ENCODE results near the gene SLFN14.
"Not testable (repeated sequence)": the region's sequence is repeated elsewhere in the genome, so short reads cannot be mapped to it uniquely, and the experiment has no call there.

SLFN14 gene

GRCh38 chr17:35557353-35557752 lies 3.3 kb downstream of the SLFN14 start:
- DNase-seq: peak; percentile 20

GRCh38 chr17:35555691-35556090 lies 4.9 kb downstream of the SLFN14 start:
- peak; percentile 32 for DNase-seq

- DNase-seq: peak; percentile 11
These were observed 6.0 kb downstream of the SLFN14 start for GRCh38 chr17:35554668-35555067.

- DNase-seq: no peak
These were observed 7.3 kb downstream of the SLFN14 start for GRCh38 chr17:35553310-35553709.

GRCh38 chr17:35548978-35549377 lies 11.6 kb downstream of the SLFN14 start:
- no peak for DNase-seq

- DNase-seq: no peak
These were observed 12.3 kb downstream of the SLFN14 start for GRCh38 chr17:35548208-35548810.

GRCh38 chr17:35546487-35546886 lies 14.1 kb downstream of the SLFN14 start:
- no peak for DNase-seq

GRCh38 chr17:35545150-35545549 lies 15.5 kb downstream of the SLFN14 start:
- DNase-seq: no peak

- DNase-seq: no peak
These were observed 16.8 kb downstream of the SLFN14 start for GRCh38 chr17:35543856-35544255.

- DNase-seq: no peak
These were observed 17.6 kb downstream of the SLFN14 start for GRCh38 chr17:35542990-35543389.

- DNase-seq: no peak
These were observed 19.2 kb downstream of the SLFN14 start for GRCh38 chr17:35541434-35541833.

GRCh38 chr17:35540589-35541404 lies 19.8 kb downstream of the SLFN14 start:
- no peak for DNase-seq

- DNase-seq: no peak
These were observed 21.0 kb downstream of the SLFN14 start for GRCh38 chr17:35539659-35540026.

GRCh38 chr17:35537601-35538141 lies 22.9 kb downstream of the SLFN14 start, which contains the start of gene SLFN12L:
SLFN12L (minus strand) TSS chr17:35537678; CDS start chr17:35522364, 15,314 bp downstream.
- DNase-seq: no peak

- no peak for DNase-seq
These were observed 23.9 kb downstream of the SLFN14 start for GRCh38 chr17:35536664-35537171.

GRCh38 chr17:35535406-35535805 lies 25.2 kb downstream of the SLFN14 start:
- DNase-seq: not testable (repeated sequence)

GRCh38 chr17:35534576-35535093 lies 26.0 kb downstream of the SLFN14 start:
- DNase-seq: no peak

GRCh38 chr17:35531160-35531559 lies 29.5 kb downstream of the SLFN14 start:
- no peak for DNase-seq

GRCh38 chr17:35529866-35530265 lies 30.8 kb downstream of the SLFN14 start:
- no peak for DNase-seq

- not testable (repeated sequence) for DNase-seq
These were observed 31.3 kb downstream of the SLFN14 start for GRCh38 chr17:35529326-35529725.

- DNase-seq: no peak
These were observed 37.3 kb downstream of the SLFN14 start for GRCh38 chr17:35523296-35523695.

- DNase-seq: not testable (repeated sequence)
These were observed 38.9 kb downstream of the SLFN14 start for GRCh38 chr17:35521654-35522256.

GRCh38 chr17:35521150-35521549 lies 39.5 kb downstream of the SLFN14 start:
- DNase-seq: no peak

All from islet precursor cell (in vitro differentiated cells).